Endodermal cell (in vitro differentiated cells): Measurements from ENCODE around the gene CNOT10. TPM values are rescaled to one million over a fixed set of nuclear protein-coding genes. Genes with fewer than 3 reads are reported as not detected.
"Not testable (repeated sequence)": the region's sequence is repeated elsewhere in the genome, so short reads cannot be mapped to it uniquely, and the experiment has no call there.

Experiments used
- DNase-seq: peaks from one replicate; pipeline ENCODE4 v3.0.0-alpha.2; 2017
- H3K27ac ChIP-seq: 2 replicates; pipeline ENCODE4 v1.5.1; 2013; ENCODE audit warnings: mild to moderate bottlenecking, low read depth, low read length, moderate library complexity
- H3K27me3 ChIP-seq: 2 replicates; pipeline ENCODE4 v1.6.1; 2013; ENCODE audit warnings: mild to moderate bottlenecking, low read length, moderate library complexity; ENCODE audit not compliant: insufficient read depth, control insufficient read depth, poor library complexity, severe bottlenecking
- H3K36me3 ChIP-seq: 2 replicates; pipeline ENCODE4 v1.7.0; 2013; ENCODE audit warnings: mild to moderate bottlenecking, low read length, moderate library complexity; ENCODE audit not compliant: control insufficient read depth, insufficient read depth
- H3K4me1 ChIP-seq: one replicate; pipeline ENCODE4 v1.7.0; 2013; ENCODE audit warnings: low read length; ENCODE audit not compliant: control insufficient read depth, insufficient read depth
- H3K4me3 ChIP-seq: 2 replicates; pipeline ENCODE4 v1.5.1; 2013; ENCODE audit warnings: mild to moderate bottlenecking, low read length, moderate library complexity
- H3K9ac ChIP-seq: 2 replicates; pipeline ENCODE4 v1.6.1; 2013; ENCODE audit warnings: mild to moderate bottlenecking, low read length, moderate library complexity; ENCODE audit not compliant: poor library complexity, severe bottlenecking; ENCODE audit errors: extremely low read depth
- H3K9me3 ChIP-seq: 2 replicates; pipeline ENCODE4 v1.6.1; 2013; ENCODE audit warnings: mild to moderate bottlenecking, low read length, moderate library complexity; ENCODE audit not compliant: control insufficient read depth
- H3K27ac Mint-ChIP-seq: 2 replicates; pipeline ENCODE4 v1.8.0; 2020; ENCODE audit warnings: mixed read lengths
- H3K27me3 Mint-ChIP-seq: 2 replicates; pipeline ENCODE4 v1.8.0; 2021; ENCODE audit warnings: mild to moderate bottlenecking, mixed read lengths; ENCODE audit not compliant: insufficient read depth
- H3K36me3 Mint-ChIP-seq: 2 replicates; pipeline ENCODE4 v1.8.0; 2020; ENCODE audit warnings: low read depth, mixed read lengths
- H3K4me1 Mint-ChIP-seq: 2 replicates; pipeline ENCODE4 v1.8.0; 2020; ENCODE audit warnings: mixed read lengths
- H3K4me3 Mint-ChIP-seq: 2 replicates; pipeline ENCODE4 v1.8.0; 2020; ENCODE audit warnings: mild to moderate bottlenecking, moderate library complexity, mixed read lengths
- H3K9me3 Mint-ChIP-seq: 2 replicates; pipeline ENCODE4 v1.8.0; 2020; ENCODE audit warnings: mild to moderate bottlenecking, mixed read lengths
- CTCF ChIP-seq: fragments of 200-600 bp; sonication (generic); conservative IDR thresholded peaks from 2 replicates; pipeline ENCODE4 v1.5.0; 2021; ENCODE audit warnings: antibody characterized with exemption, mild to moderate bottlenecking
- WGBS, 2 experiments: methylation state at CpG; one replicate each; pipeline versions ENCODE4 v1.1.5 to v1.1.7; 2013; ENCODE audit warnings: missing lambda C conversion rate in 2 of 2, mixed read lengths in 1 of 2; ENCODE audit not compliant: insufficient coverage in 1 of 2, insufficient read length in 1 of 2; 5-methylcytosine and 5-hydroxymethylcytosine counted together
- total RNA-seq, 2 donors: library from RNA; stranded (reverse); fragmentation: NEBNext Ultra II Directional in 1 of 2; extraction: Animal tissue kit (Norgen Biotek cat#: 25700) in 1 of 2; gene quantifications; 2 replicates in 1 of 2; 3 replicates in 1 of 2; pipeline ENCODE4 v1.2.1, GENCODE V29; 2021

Gene CNOT10
- total RNA-seq, 2 donors from 2014 or later: 53.6 to 54.1 TPM

- Mint-ChIP-seq H3K4me1 (no peaks in the 10 kb centered on the region), H3K9me3 (peaks cover 12% of the 10 kb centered on the region), H3K4me3 (no peak overlapping the region), H3K27ac (no peak overlapping the region), H3K27me3 (peaks cover 14% of the 10 kb centered on the region), H3K36me3 (no peaks in the 10 kb centered on the region)
- no peak for TF ChIP-seq CTCF
- WGBS, 2 experiments: 81 to 84% methylated on average over 3 of the region's 3 CpGs
- Histone ChIP-seq H3K4me3 (no peak overlapping the region), H3K27ac (no peak overlapping the region), H3K27me3 (no peaks in the 10 kb centered on the region), H3K36me3 (no peaks in the 10 kb centered on the region), H3K9ac (no peak overlapping the region), H3K4me1 (no peaks in the 10 kb centered on the region), H3K9me3 (peaks cover 7% of the 10 kb centered on the region)
- DNase-seq: no peak
Observed at GRCh38 chr3:32660634-32661033, 24.4 kb upstream of the CNOT10 start.

DNA sequence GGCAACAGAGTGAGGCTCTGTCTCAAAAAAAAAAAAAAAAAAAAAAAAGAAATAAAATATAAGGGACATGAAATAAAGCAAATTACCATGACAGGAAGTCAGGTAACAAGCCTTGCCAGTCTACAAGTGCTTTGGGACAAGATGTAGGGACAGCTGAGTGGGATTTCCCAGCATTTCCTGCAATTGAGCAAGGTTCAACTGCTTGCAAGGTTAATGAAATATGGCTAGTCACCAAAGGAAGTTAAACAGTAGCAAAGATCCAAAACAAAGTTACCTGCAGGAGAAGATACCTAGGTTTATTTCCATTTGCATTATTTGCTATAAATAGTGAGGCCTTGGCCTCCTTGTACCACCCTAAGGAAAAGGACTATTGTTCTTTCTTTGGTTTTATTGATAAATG is 22.3 kb upstream of the CNOT10 start:
- no peaks in the 10 kb centered on the region for H3K36me3 ChIP-seq
- Mint-ChIP-seq H3K4me1 (no peaks in the 10 kb centered on the region), H3K27me3 (peaks cover 7% of the 10 kb centered on the region), H3K4me3 (no peak overlapping the region), H3K9me3 (peaks cover 12% of the 10 kb centered on the region), H3K36me3 (no peaks in the 10 kb centered on the region), H3K27ac (no peak overlapping the region)
- no peaks in the 10 kb centered on the region for H3K27me3 ChIP-seq
- no peak overlapping the region for H3K9ac ChIP-seq
- no peak overlapping the region for H3K27ac ChIP-seq
- no peak for DNase-seq
- H3K4me1 ChIP-seq: no peaks in the 10 kb centered on the region
- TF ChIP-seq CTCF: no peak
- no peak overlapping the region for H3K4me3 ChIP-seq
- H3K9me3 ChIP-seq: peaks cover 7% of the 10 kb centered on the region

DNA sequence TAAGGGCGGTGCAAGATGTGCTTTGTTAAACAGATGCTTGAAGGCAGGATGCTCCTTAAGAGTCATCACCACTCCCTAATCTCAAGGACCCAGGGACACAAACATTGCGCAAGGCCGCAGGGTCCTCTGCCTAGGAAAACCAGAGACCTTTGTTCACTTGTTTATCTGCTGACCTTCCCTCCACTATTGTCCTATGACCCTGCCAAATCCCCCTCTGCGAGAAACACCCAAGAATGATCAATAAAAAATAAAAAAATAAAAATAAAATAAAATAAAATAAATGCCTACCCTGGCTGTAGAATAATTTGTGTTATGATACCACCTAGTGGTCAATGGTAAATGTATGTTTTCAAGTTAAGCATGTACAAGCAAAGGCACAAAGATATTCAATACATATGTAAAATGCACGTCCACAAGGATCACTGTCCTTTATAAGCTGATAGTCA is 20.3 kb upstream of the CNOT10 start:
- DNase-seq, H3K27ac ChIP-seq, H3K4me1 Mint-ChIP-seq, H3K36me3 ChIP-seq, H3K27ac Mint-ChIP-seq, H3K27me3 Mint-ChIP-seq, H3K9me3 ChIP-seq, H3K27me3 ChIP-seq, H3K9ac ChIP-seq, H3K4me1 ChIP-seq, H3K36me3 Mint-ChIP-seq, H3K4me3 Mint-ChIP-seq, H3K4me3 ChIP-seq: not testable (repeated sequence)
- peaks cover 12% of the 10 kb centered on the region for H3K9me3 Mint-ChIP-seq
- peak; percentile 78 for TF ChIP-seq CTCF
- 76% methylated on average over 4 of the region's 5 CpGs; no CpG with 5 or more reads in 1 of the 2 experiments for WGBS, 2 experiments
